ENCODE data around the gene RHOG. TPM values are rescaled to one million over a fixed set of nuclear protein-coding genes. Genes with fewer than 3 reads are reported as not detected.

The RHOG gene
- total RNA-seq, 4 donors from 2014 or later, result 21.7 to 146 (median 80.6) TPM

DNA sequence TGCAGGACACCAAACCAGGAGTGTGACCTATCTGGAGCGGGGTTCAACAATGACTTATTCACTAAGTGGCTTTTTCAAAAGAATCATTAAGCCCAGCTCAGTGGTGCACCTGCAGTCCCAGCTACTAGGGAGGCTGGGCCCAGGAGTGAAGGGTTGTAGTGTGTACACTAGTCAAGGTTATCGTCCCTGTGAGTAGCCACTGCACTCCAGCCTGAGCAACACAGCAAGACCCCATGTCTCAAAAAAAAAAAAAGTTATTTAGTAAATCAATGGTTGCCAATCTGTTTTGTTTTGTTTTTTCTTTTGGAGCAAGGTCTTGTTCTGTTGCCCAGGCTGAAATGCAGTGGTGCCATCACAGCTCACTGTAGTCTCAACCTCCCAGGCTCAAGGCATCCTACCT is 7.9 kb downstream of the RHOG start:
- H3K27ac ChIP-seq, result peak overlapping the region in 3 of 4 donors; percentile 13 to 50 (median 17)
- in situ Hi-C loops (cut with MboI; ENCODE audit: low pct_ligation_motif_present in 1 of 4, low pct_unique_long_range_greater_than_20kb in 1 of 4, low sequenced_read_pairs in 3 of 4) (no loop called here), intact Hi-C loops (cut with DNase I; ENCODE audit: low total_unique reads) (no loop called here)

DNA sequence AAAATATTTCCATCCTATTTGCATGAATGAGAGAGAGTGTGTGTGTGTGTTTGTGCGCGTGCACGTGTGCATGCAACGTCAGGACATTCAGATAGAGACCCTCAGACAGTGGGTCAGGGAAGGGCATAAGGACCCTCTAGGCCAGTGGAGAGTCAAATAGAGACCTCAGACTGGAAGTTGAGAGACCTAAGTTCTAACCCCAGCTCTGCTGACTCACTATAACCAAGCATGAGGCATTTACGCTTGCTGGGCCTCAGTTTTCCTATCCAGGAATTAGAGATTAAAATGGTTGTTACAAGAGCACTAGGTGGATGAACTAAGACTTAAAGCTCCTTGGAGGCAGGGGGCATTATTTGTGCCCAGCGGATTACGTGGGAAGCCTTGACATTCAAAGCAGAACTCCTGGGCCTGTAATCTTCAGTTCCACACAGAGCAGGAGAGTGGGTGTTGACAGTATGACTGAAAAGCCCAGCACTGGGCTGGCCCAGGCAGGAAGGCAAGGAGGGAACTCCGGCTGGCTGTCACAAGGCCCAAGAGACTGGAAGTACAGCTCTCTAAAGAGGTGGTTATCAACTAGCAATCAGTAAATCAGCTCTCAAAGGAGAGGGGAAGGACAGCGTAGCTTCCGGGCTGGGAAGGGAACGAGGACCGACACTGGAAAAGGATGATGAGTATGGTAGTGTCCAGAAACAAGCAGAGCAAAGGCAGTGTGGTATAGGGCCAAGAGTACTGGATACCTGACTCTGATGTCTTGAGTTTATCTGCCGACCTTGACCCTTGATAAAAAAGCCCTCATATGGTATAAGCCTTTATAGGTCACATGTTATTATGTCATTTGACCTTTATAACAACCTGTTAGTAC is 9.2 kb downstream of the RHOG start:
- no peak for DNase-seq
- Histone ChIP-seq H3K4me1 (peaks cover 20 to 55% (median 27%) of the 10 kb centered on the region in 4 donors), H3K36me3 (peaks cover 0 to 12% (median 3%) of the 10 kb centered on the region in 4 donors), H3K27ac (peak overlapping the region in 3 of 4 donors; percentile 17 to 37 (median 23)), H3K9me3 (no peaks in the 10 kb centered on the region), H3K27me3 (no peaks in the 10 kb centered on the region), H3K4me3 (no peak overlapping the region)
- intact Hi-C loops (cut with DNase I; ENCODE audit: low total_unique reads), result no loop called here
- in situ Hi-C loops (cut with MboI; ENCODE audit: low pct_ligation_motif_present in 1 of 4, low pct_unique_long_range_greater_than_20kb in 1 of 4, low sequenced_read_pairs in 3 of 4), result no loop called here
- TF ChIP-seq EP300 (IDR thresholded peaks at IDR 0.05; ENCODE audit: low read depth) (no peak), POLR2A (IDR thresholded peaks at IDR 0.05) (no peak), POLR2AphosphoS5 (IDR thresholded peaks at IDR 0.05) (no peak)
- TF ChIP-seq, protein P1, sequence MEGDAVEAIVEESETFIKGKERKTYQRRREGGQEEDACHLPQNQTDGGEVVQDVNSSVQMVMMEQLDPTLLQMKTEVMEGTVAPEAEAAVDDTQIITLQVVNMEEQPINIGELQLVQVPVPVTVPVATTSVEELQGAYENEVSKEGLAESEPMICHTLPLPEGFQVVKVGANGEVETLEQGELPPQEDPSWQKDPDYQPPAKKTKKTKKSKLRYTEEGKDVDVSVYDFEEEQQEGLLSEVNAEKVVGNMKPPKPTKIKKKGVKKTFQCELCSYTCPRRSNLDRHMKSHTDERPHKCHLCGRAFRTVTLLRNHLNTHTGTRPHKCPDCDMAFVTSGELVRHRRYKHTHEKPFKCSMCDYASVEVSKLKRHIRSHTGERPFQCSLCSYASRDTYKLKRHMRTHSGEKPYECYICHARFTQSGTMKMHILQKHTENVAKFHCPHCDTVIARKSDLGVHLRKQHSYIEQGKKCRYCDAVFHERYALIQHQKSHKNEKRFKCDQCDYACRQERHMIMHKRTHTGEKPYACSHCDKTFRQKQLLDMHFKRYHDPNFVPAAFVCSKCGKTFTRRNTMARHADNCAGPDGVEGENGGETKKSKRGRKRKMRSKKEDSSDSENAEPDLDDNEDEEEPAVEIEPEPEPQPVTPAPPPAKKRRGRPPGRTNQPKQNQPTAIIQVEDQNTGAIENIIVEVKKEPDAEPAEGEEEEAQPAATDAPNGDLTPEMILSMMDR (IDR thresholded peaks at IDR 0.05), result no peak
- WGBS, 2 donors (ENCODE audit: low coverage in 1 of 2), result 76 to 83% methylated on average over 7 to 13 of the region's 13 CpGs

More for the DNA sequence above, 7.9 kb downstream of the RHOG start:
- DNase-seq, result no peak
- H3K4me3 ChIP-seq, result no peak overlapping the region
- 98% methylated on average over 2 of the region's 2 CpGs; no CpG with 5 or more reads in 1 of the 2 donors for WGBS, 2 donors (ENCODE audit: low coverage in 1 of 2)
- H3K4me1 ChIP-seq, result peaks cover 20 to 65% (median 29%) of the 10 kb centered on the region in 4 donors
- TF ChIP-seq EP300 (IDR thresholded peaks at IDR 0.05; ENCODE audit: low read depth) (no peak), POLR2A (IDR thresholded peaks at IDR 0.05) (no peak), POLR2AphosphoS5 (IDR thresholded peaks at IDR 0.05) (no peak)
- TF ChIP-seq, protein P1 (IDR thresholded peaks at IDR 0.05), result no peak
- no peaks in the 10 kb centered on the region for H3K9me3 ChIP-seq
- no peaks in the 10 kb centered on the region for H3K27me3 ChIP-seq
- peaks cover 0 to 2% (median 0%) of the 10 kb centered on the region in 4 donors for H3K36me3 ChIP-seq

DNA sequence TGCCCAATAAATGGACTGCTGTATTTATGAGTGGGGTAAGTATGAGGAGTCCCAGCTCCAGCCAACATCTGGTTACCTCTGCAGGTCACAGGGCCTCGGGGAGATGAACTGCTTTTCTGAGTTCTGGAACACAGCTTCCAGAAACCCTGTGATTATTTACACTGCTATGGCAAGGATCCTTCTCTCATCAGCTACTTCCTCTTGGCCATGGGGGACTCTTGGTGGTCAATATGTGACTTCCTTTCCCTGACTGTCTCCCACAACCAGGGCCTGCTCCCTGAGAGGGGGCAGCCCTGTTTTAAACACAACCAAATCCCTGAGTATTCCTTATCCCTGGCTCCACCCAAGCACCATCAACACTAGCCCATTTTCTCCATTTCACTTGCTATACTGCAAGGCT is 10.0 kb downstream of the RHOG start:
- H3K27ac ChIP-seq, result peak overlapping the region in 3 of 4 donors; percentile 23 to 37 (median 26)
- no peak for TF ChIP-seq POLR2A (IDR thresholded peaks at IDR 0.05)
- no peak for TF ChIP-seq EP300 (IDR thresholded peaks at IDR 0.05; ENCODE audit: low read depth)
- no peak for TF ChIP-seq POLR2AphosphoS5 (IDR thresholded peaks at IDR 0.05)
- TF ChIP-seq, protein P1 (IDR thresholded peaks at IDR 0.05), result no peak
- peaks cover 0 to 12% (median 3%) of the 10 kb centered on the region in 4 donors for H3K36me3 ChIP-seq
- H3K27me3 ChIP-seq, result no peaks in the 10 kb centered on the region
- 44% methylated on average over 1 of the region's 1 CpG; no CpG with 5 or more reads in 1 of the 2 donors for WGBS, 2 donors (ENCODE audit: low coverage in 1 of 2)
- H3K9me3 ChIP-seq, result no peaks in the 10 kb centered on the region
- in situ Hi-C loops (cut with MboI; ENCODE audit: low pct_ligation_motif_present in 1 of 4, low pct_unique_long_range_greater_than_20kb in 1 of 4, low sequenced_read_pairs in 3 of 4) (no loop called here), intact Hi-C loops (cut with DNase I; ENCODE audit: low total_unique reads) (no loop called here)
- DNase-seq, result no peak
- peaks cover 18 to 47% (median 23%) of the 10 kb centered on the region in 4 donors for H3K4me1 ChIP-seq
- H3K4me3 ChIP-seq, result no peak overlapping the region

DNA sequence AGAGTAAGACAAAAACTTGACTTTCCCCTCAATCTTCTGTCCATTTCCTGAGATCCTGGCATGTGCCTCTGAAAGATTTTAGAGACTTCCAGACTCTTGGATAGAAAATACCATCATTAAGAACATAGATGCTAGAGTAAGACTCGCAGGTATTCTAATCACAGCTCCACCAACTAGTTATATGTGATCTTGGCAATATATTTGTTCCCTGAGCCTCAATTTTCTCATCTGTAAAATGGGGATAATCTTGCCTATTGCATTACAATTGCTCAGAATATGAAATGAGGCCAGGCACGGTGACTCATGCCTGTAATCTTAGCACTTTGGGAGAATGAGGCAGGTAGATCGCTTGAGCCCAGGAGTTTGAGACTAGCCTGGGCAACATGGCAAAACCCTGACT is 10.7 kb downstream of the RHOG start:
- intact Hi-C loops (cut with DNase I; ENCODE audit: low total_unique reads) (no loop called here), in situ Hi-C loops (cut with MboI; ENCODE audit: low pct_ligation_motif_present in 1 of 4, low pct_unique_long_range_greater_than_20kb in 1 of 4, low sequenced_read_pairs in 3 of 4) (no loop called here)
- no peak overlapping the region for H3K4me3 ChIP-seq
- no peak overlapping the region for H3K27ac ChIP-seq
- WGBS, 2 donors (ENCODE audit: low coverage in 1 of 2), result 89 to 93% methylated on average over 3 of the region's 3 CpGs
- no peak for TF ChIP-seq POLR2AphosphoS5 (IDR thresholded peaks at IDR 0.05)
- TF ChIP-seq POLR2A (IDR thresholded peaks at IDR 0.05), result no peak
- TF ChIP-seq, protein P1 (IDR thresholded peaks at IDR 0.05), result no peak
- TF ChIP-seq EP300 (IDR thresholded peaks at IDR 0.05; ENCODE audit: low read depth), result no peak
- peaks cover 11 to 41% (median 17%) of the 10 kb centered on the region in 4 donors for H3K4me1 ChIP-seq
- H3K36me3 ChIP-seq, result peaks cover 0 to 12% (median 3%) of the 10 kb centered on the region in 4 donors
- no peaks in the 10 kb centered on the region for H3K9me3 ChIP-seq
- no peak for DNase-seq
- no peaks in the 10 kb centered on the region for H3K27me3 ChIP-seq

Data from transverse colon (tissue), 4 donors.